ENCODE measurements around the gene KIF17.

Gene KIF17

GRCh38 chr1:20732588-20733359 lies 15.0 kb upstream of the KIF17 start, which contains the start of gene SH2D5:
Gene SH2D5 (minus strand): TSS chr1:20732703. CDS start chr1:20728044, 4,659 bp downstream.
- peaks cover 16% of the 10 kb centered on the region for H3K4me1 ChIP-seq (ENCODE audit: control insufficient read depth, insufficient read depth, low read length)
- H3K4me3 ChIP-seq (ENCODE audit: low read depth, low read length): peak within 1 kb of the TSS; percentile 79

GRCh38 chr1:20732071-20732587 lies 14.3 kb upstream of the KIF17 start:
- H3K4me3 ChIP-seq (ENCODE audit: low read depth, low read length): peak overlapping the region; percentile 79
- H3K36me3 ChIP-seq (ENCODE audit: control insufficient read depth, insufficient read depth, low read length): no peaks in the 10 kb centered on the region
- H3K4me1 ChIP-seq (ENCODE audit: control insufficient read depth, insufficient read depth, low read length): peaks cover 21% of the 10 kb centered on the region
- peaks cover 24% of the 10 kb centered on the region for H3K27me3 ChIP-seq (ENCODE audit: control insufficient read depth, insufficient read depth, low read length)
- no peak overlapping the region for H3K9ac ChIP-seq (ENCODE audit: low read depth, low read length)
- H3K9me3 ChIP-seq (ENCODE audit: control insufficient read depth, insufficient read depth, low read length): no peaks in the 10 kb centered on the region

More at GRCh38 chr1:20732588-20733359, 15.0 kb upstream of the KIF17 start, which contains the start of gene SH2D5:
- Histone ChIP-seq H3K27me3 (ENCODE audit: control insufficient read depth, insufficient read depth, low read length) (peaks cover 24% of the 10 kb centered on the region), H3K9me3 (ENCODE audit: control insufficient read depth, insufficient read depth, low read length) (no peaks in the 10 kb centered on the region), H3K36me3 (ENCODE audit: control insufficient read depth, insufficient read depth, low read length) (no peaks in the 10 kb centered on the region), H3K9ac (ENCODE audit: low read depth, low read length) (peak within 1 kb of the TSS; percentile 12)

- Histone ChIP-seq H3K9ac (ENCODE audit: low read depth, low read length) (no peak overlapping the region), H3K4me3 (ENCODE audit: low read depth, low read length) (peak overlapping the region; percentile 48), H3K9me3 (ENCODE audit: control insufficient read depth, insufficient read depth, low read length) (no peaks in the 10 kb centered on the region), H3K27me3 (ENCODE audit: control insufficient read depth, insufficient read depth, low read length) (peaks cover 24% of the 10 kb centered on the region), H3K36me3 (ENCODE audit: control insufficient read depth, insufficient read depth, low read length) (no peaks in the 10 kb centered on the region), H3K4me1 (ENCODE audit: control insufficient read depth, insufficient read depth, low read length) (peaks cover 21% of the 10 kb centered on the region)
Measured at GRCh38 chr1:20731057-20731991, 13.5 kb upstream of the KIF17 start.

GRCh38 chr1:20730690-20731056 lies 12.9 kb upstream of the KIF17 start:
- H3K4me1 ChIP-seq (ENCODE audit: control insufficient read depth, insufficient read depth, low read length): peaks cover 21% of the 10 kb centered on the region

DNA sequence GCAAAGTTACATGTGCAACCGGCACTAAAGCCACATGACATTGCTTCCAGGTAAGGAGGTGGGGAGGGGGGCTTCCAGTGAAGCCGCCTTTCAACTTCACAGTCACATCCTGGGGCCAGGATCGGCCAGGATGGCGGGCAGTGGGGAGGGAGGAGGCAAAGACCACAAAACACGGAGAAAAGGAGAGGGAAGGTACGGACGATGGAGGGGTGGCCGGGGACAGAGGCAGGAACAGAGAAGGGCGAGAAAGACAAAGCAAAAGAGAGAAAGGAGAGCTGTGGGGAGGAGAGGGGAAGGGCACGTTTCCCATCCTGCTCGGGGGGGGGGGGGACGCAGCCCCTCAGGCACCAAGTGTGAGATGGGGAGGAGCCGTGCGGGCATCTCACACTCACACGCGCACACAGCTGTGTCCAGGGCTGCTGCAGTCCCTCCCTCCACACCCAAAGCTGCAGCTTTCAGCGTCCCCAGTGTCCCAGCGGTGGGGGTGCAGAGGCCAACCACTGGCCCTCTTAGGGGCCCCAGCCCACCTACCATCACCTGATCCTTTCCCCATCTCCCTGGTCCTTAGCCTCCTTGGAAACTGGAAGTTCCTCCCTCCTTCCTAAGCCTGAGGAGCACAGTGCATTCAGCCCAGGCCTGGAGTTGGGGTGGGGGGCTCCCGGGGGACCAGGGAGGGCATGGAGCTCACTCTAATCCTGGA lies 12.3 kb upstream of the KIF17 start:
- Histone ChIP-seq H3K4me1 (ENCODE audit: control insufficient read depth, insufficient read depth, low read length) (peaks cover 21% of the 10 kb centered on the region), H3K9ac (ENCODE audit: low read depth, low read length) (peak overlapping the region; percentile 54), H3K4me3 (ENCODE audit: low read depth, low read length) (peak overlapping the region; percentile 18), H3K27me3 (ENCODE audit: control insufficient read depth, insufficient read depth, low read length) (peaks cover 24% of the 10 kb centered on the region), H3K9me3 (ENCODE audit: control insufficient read depth, insufficient read depth, low read length) (no peaks in the 10 kb centered on the region), H3K36me3 (ENCODE audit: control insufficient read depth, insufficient read depth, low read length) (no peaks in the 10 kb centered on the region)

More at GRCh38 chr1:20730690-20731056, 12.9 kb upstream of the KIF17 start:
- no peaks in the 10 kb centered on the region for H3K9me3 ChIP-seq (ENCODE audit: control insufficient read depth, insufficient read depth, low read length)
- peak overlapping the region; percentile 48 for H3K4me3 ChIP-seq (ENCODE audit: low read depth, low read length)
- H3K36me3 ChIP-seq (ENCODE audit: control insufficient read depth, insufficient read depth, low read length): no peaks in the 10 kb centered on the region
- H3K9ac ChIP-seq (ENCODE audit: low read depth, low read length): no peak overlapping the region
- peaks cover 24% of the 10 kb centered on the region for H3K27me3 ChIP-seq (ENCODE audit: control insufficient read depth, insufficient read depth, low read length)

GRCh38 chr1:20729155-20729931 lies 11.5 kb upstream of the KIF17 start:
- H3K9me3 ChIP-seq (ENCODE audit: control insufficient read depth, insufficient read depth, low read length): no peaks in the 10 kb centered on the region
- H3K36me3 ChIP-seq (ENCODE audit: control insufficient read depth, insufficient read depth, low read length): peaks cover under 1% of the 10 kb centered on the region
- no peak overlapping the region for H3K4me3 ChIP-seq (ENCODE audit: low read depth, low read length)
- H3K9ac ChIP-seq (ENCODE audit: low read depth, low read length): no peak overlapping the region
- H3K4me1 ChIP-seq (ENCODE audit: control insufficient read depth, insufficient read depth, low read length): peaks cover 21% of the 10 kb centered on the region
- H3K27me3 ChIP-seq (ENCODE audit: control insufficient read depth, insufficient read depth, low read length): peaks cover 24% of the 10 kb centered on the region

- H3K36me3 ChIP-seq (ENCODE audit: control insufficient read depth, insufficient read depth, low read length): peaks cover 6% of the 10 kb centered on the region
- peak overlapping the region; percentile 20 for H3K4me3 ChIP-seq (ENCODE audit: low read depth, low read length)
- peaks cover 19% of the 10 kb centered on the region for H3K27me3 ChIP-seq (ENCODE audit: control insufficient read depth, insufficient read depth, low read length)
- peaks cover 19% of the 10 kb centered on the region for H3K4me1 ChIP-seq (ENCODE audit: control insufficient read depth, insufficient read depth, low read length)
- no peaks in the 10 kb centered on the region for H3K9me3 ChIP-seq (ENCODE audit: control insufficient read depth, insufficient read depth, low read length)
- no peak overlapping the region for H3K9ac ChIP-seq (ENCODE audit: low read depth, low read length)
Measured at GRCh38 chr1:20728371-20729154, 10.8 kb upstream of the KIF17 start.

GRCh38 chr1:20727746-20728316 lies 10.0 kb upstream of the KIF17 start:
- peaks cover 7% of the 10 kb centered on the region for H3K36me3 ChIP-seq (ENCODE audit: control insufficient read depth, insufficient read depth, low read length)
- peak overlapping the region; percentile 42 for H3K9ac ChIP-seq (ENCODE audit: low read depth, low read length)
- peaks cover 14% of the 10 kb centered on the region for H3K27me3 ChIP-seq (ENCODE audit: control insufficient read depth, insufficient read depth, low read length)
- no peaks in the 10 kb centered on the region for H3K9me3 ChIP-seq (ENCODE audit: control insufficient read depth, insufficient read depth, low read length)
- H3K4me3 ChIP-seq (ENCODE audit: low read depth, low read length): peak overlapping the region; percentile 20
- H3K4me1 ChIP-seq (ENCODE audit: control insufficient read depth, insufficient read depth, low read length): peaks cover 14% of the 10 kb centered on the region

DNA sequence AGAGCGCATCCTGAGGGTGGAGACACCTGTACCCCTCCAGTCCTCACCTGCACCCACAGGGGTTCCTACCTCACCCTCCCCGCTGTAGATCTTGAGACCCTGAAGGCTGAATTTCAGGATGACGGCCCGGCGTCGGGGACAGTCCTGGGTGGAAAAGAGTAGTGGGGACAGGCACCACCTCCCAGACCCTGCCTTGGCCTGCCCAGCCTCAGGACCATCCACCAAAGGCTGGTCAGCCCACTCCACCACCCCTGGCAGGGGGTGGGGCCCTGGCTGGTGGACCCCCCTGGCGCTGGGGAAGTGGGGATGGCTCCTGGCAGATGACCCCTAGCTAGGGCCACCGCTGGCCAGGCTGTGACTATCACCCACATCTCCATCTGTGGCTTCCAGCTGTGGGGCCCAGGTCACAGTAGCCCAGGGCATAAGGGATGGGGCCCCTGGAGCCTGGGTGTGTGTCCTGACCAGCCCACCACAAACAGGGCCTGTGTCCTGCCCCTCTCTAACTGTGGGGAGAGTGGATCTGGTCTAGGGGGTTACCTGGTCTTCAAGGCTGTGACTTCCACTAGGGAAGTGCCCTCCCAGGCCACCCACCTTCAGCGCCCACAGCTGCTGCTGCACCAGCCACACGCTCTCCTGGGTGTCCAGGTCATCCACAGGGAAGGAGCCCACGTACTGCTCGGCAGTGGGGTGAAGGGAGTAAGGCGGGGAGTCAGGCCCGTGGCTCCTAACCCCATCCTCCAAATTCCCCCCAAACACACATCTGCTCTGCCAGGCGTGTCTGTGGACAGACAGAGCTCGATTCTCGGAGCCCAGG lies 9.3 kb upstream of the KIF17 start:
- Histone ChIP-seq H3K9ac (ENCODE audit: low read depth, low read length) (peak overlapping the region; percentile 42), H3K27me3 (ENCODE audit: control insufficient read depth, insufficient read depth, low read length) (peaks cover 14% of the 10 kb centered on the region), H3K9me3 (ENCODE audit: control insufficient read depth, insufficient read depth, low read length) (no peaks in the 10 kb centered on the region), H3K4me3 (ENCODE audit: low read depth, low read length) (peak overlapping the region; percentile 20), H3K4me1 (ENCODE audit: control insufficient read depth, insufficient read depth, low read length) (peaks cover 16% of the 10 kb centered on the region), H3K36me3 (ENCODE audit: control insufficient read depth, insufficient read depth, low read length) (peaks cover 7% of the 10 kb centered on the region)
